ENCODE data around the gene PRKN.

Gene PRKN

GRCh38 chr6:161554883-161555282 lies 1172.7 kb downstream of the PRKN start:
- Histone ChIP-seq H3K9me3 (ENCODE audit: control insufficient read depth, low read length) (no peaks in the 10 kb centered on the region), H3K4me3 (ENCODE audit: insufficient read depth, low read depth, low read length) (no peak overlapping the region), H3K27ac (ENCODE audit: insufficient read depth, low read depth, low read length, poor library complexity, severe bottlenecking) (no peak overlapping the region), H3K4me1 (ENCODE audit: control insufficient read depth, insufficient read depth, low read length) (no peaks in the 10 kb centered on the region), H3K27me3 (ENCODE audit: control insufficient read depth, insufficient read depth, low read length, poor library complexity, severe bottlenecking) (no peaks in the 10 kb centered on the region), H3K36me3 (ENCODE audit: control insufficient read depth, insufficient read depth, low read length) (no peaks in the 10 kb centered on the region)

- 85 to 90% methylated on average over 4 of the region's 4 CpGs for WGBS, 2 experiments
- Histone ChIP-seq H3K9me3 (ENCODE audit: control insufficient read depth, low read length) (no peaks in the 10 kb centered on the region), H3K4me1 (ENCODE audit: control insufficient read depth, insufficient read depth, low read length) (no peaks in the 10 kb centered on the region), H3K36me3 (ENCODE audit: control insufficient read depth, insufficient read depth, low read length) (no peaks in the 10 kb centered on the region), H3K27me3 (ENCODE audit: control insufficient read depth, insufficient read depth, low read length, poor library complexity, severe bottlenecking) (no peaks in the 10 kb centered on the region), H3K27ac (ENCODE audit: insufficient read depth, low read depth, low read length, poor library complexity, severe bottlenecking) (no peak overlapping the region), H3K4me3 (ENCODE audit: insufficient read depth, low read depth, low read length) (no peak overlapping the region)
These were observed 1177.5 kb downstream of the PRKN start for GRCh38 chr6:161549977-161550655.

DNA sequence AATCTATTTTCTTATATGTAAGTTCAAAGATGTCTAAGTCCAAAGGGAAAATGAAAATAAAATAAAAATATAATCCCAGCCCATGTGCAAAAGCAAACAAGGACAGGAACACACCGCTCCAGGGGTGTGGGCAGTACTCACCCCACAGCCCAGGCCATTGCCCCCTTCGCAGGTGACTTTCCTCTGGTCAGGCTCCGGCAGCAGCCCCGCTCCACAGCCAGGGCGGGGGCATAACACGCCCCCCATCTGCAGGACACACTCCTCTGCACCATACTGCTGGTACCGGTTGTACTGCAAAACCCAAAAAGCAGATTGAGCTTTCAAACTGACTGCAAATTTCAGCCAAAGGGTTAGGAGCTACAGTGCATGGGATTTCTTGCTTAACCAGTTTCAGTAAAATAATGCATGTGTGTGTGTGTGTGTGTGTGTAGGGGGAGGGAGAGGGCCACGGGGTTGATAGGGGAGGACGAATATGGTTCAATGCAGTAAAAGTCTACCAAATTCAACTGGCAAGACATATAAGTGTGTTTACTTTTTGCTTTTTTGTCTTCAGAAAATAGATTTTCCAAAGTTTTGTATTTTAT lies 1178.8 kb downstream of the PRKN start:
- Histone ChIP-seq H3K27ac (ENCODE audit: insufficient read depth, low read depth, low read length, poor library complexity, severe bottlenecking) (no peak overlapping the region), H3K4me3 (ENCODE audit: insufficient read depth, low read depth, low read length) (no peak overlapping the region), H3K9me3 (ENCODE audit: control insufficient read depth, low read length) (no peaks in the 10 kb centered on the region), H3K36me3 (ENCODE audit: control insufficient read depth, insufficient read depth, low read length) (no peaks in the 10 kb centered on the region), H3K27me3 (ENCODE audit: control insufficient read depth, insufficient read depth, low read length, poor library complexity, severe bottlenecking) (no peaks in the 10 kb centered on the region), H3K4me1 (ENCODE audit: control insufficient read depth, insufficient read depth, low read length) (no peaks in the 10 kb centered on the region)
- 93 to 95% methylated on average over 9 of the region's 9 CpGs for WGBS, 2 experiments

- H3K27ac ChIP-seq (ENCODE audit: insufficient read depth, low read depth, low read length, poor library complexity, severe bottlenecking) = no peak overlapping the region
- H3K27me3 ChIP-seq (ENCODE audit: control insufficient read depth, insufficient read depth, low read length, poor library complexity, severe bottlenecking) = no peaks in the 10 kb centered on the region
- WGBS, 2 experiments = 84 to 88% methylated on average over 2 of the region's 2 CpGs
These were observed 1179.9 kb downstream of the PRKN start for GRCh38 chr6:161547617-161548016.

DNA sequence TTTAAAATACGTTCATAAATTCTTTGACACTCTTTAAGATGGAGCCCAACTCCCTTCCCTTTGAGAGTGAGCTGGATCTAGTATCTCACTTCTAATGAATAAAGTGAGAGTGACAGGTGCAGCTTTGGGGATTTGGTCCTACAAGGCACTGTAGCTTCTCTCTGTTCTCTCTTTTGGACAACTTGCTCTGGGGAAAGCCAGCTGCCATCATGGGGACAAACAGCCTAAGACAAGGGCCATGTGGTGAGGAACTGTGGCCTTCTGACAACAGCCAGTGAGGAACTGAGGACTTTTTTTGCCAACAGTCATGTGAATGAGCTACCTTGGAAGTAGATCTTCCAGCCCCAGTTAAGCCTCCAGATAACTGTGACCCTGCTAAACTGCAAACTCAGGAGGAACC lies 1180.9 kb downstream of the PRKN start:
- WGBS, 2 experiments = 83 to 86% methylated on average over 1 of the region's 1 CpG
- Histone ChIP-seq H3K36me3 (ENCODE audit: control insufficient read depth, insufficient read depth, low read length) (no peaks in the 10 kb centered on the region), H3K27me3 (ENCODE audit: control insufficient read depth, insufficient read depth, low read length, poor library complexity, severe bottlenecking) (no peaks in the 10 kb centered on the region), H3K9me3 (ENCODE audit: control insufficient read depth, low read length) (no peaks in the 10 kb centered on the region), H3K4me1 (ENCODE audit: control insufficient read depth, insufficient read depth, low read length) (no peaks in the 10 kb centered on the region), H3K4me3 (ENCODE audit: insufficient read depth, low read depth, low read length) (no peak overlapping the region), H3K27ac (ENCODE audit: insufficient read depth, low read depth, low read length, poor library complexity, severe bottlenecking) (no peak overlapping the region)

More at GRCh38 chr6:161547617-161548016, 1179.9 kb downstream of the PRKN start:
- no peaks in the 10 kb centered on the region for H3K4me1 ChIP-seq (ENCODE audit: control insufficient read depth, insufficient read depth, low read length)
- no peaks in the 10 kb centered on the region for H3K9me3 ChIP-seq (ENCODE audit: control insufficient read depth, low read length)
- no peak overlapping the region for H3K4me3 ChIP-seq (ENCODE audit: insufficient read depth, low read depth, low read length)
- no peaks in the 10 kb centered on the region for H3K36me3 ChIP-seq (ENCODE audit: control insufficient read depth, insufficient read depth, low read length)

DNA sequence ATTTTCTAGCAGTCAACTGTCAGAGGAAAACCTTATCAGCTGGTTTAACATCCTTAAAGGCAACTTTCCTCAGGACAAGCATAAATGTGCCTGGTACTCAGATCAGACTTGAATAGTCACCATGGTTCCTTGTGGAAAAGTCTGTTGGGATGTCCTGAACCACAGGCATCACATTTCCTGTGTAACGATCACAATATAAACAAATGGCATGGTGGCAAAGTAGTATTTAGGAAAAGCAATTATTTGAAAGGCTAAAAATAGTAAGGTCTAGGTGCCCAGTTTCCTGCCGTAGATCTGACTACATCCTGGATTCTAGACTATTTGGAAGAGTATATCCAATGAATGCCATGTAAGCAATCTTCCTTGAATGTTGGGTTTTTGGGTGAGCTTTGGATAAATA lies 1181.8 kb downstream of the PRKN start:
- Histone ChIP-seq H3K4me3 (ENCODE audit: insufficient read depth, low read depth, low read length) (no peak overlapping the region), H3K27ac (ENCODE audit: insufficient read depth, low read depth, low read length, poor library complexity, severe bottlenecking) (no peak overlapping the region), H3K36me3 (ENCODE audit: control insufficient read depth, insufficient read depth, low read length) (no peaks in the 10 kb centered on the region), H3K27me3 (ENCODE audit: control insufficient read depth, insufficient read depth, low read length, poor library complexity, severe bottlenecking) (no peaks in the 10 kb centered on the region), H3K4me1 (ENCODE audit: control insufficient read depth, insufficient read depth, low read length) (no peaks in the 10 kb centered on the region), H3K9me3 (ENCODE audit: control insufficient read depth, low read length) (no peaks in the 10 kb centered on the region)
- 99 to 100% methylated on average over 2 of the region's 2 CpGs for WGBS, 2 experiments

DNA sequence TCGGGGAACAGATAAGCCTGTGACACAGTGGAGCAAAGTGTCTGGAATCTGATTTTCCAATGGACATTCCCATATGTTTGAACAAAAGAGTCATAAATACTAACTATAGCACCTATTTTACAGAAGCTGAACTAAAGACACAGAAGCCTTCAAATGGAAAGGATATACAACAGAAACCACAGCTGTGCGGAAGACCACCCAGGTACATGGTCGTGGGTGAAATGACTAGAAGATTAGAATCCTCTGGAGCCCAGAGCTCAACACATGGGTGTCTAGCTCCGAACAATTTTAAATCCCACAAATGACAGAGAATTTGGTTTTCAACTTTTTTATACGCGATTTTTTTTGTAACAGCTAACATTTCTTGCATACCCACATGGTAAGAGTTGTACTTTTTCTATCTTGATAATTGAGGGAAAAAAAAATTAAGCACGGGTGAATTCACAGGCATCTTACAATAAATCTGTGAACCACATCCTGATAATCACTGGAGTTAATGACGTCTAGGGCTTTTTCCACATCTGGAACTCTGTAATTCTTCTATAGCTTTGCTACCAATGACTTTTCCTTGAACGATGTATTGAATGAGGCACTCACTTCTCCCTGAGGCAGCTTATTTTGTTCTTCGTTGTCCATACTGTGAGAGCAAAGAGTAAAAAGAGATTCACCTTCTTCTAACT lies 1182.6 kb downstream of the PRKN start:
- H3K27ac ChIP-seq (ENCODE audit: insufficient read depth, low read depth, low read length, poor library complexity, severe bottlenecking) = no peak overlapping the region
- 93 to 95% methylated on average over 9 to 10 of the region's 10 CpGs for WGBS, 2 experiments
- H3K9me3 ChIP-seq (ENCODE audit: control insufficient read depth, low read length) = no peaks in the 10 kb centered on the region
- H3K27me3 ChIP-seq (ENCODE audit: control insufficient read depth, insufficient read depth, low read length, poor library complexity, severe bottlenecking) = no peaks in the 10 kb centered on the region
- no peaks in the 10 kb centered on the region for H3K4me1 ChIP-seq (ENCODE audit: control insufficient read depth, insufficient read depth, low read length)
- H3K36me3 ChIP-seq (ENCODE audit: control insufficient read depth, insufficient read depth, low read length) = no peaks in the 10 kb centered on the region
- no peak overlapping the region for H3K4me3 ChIP-seq (ENCODE audit: insufficient read depth, low read depth, low read length)

DNA sequence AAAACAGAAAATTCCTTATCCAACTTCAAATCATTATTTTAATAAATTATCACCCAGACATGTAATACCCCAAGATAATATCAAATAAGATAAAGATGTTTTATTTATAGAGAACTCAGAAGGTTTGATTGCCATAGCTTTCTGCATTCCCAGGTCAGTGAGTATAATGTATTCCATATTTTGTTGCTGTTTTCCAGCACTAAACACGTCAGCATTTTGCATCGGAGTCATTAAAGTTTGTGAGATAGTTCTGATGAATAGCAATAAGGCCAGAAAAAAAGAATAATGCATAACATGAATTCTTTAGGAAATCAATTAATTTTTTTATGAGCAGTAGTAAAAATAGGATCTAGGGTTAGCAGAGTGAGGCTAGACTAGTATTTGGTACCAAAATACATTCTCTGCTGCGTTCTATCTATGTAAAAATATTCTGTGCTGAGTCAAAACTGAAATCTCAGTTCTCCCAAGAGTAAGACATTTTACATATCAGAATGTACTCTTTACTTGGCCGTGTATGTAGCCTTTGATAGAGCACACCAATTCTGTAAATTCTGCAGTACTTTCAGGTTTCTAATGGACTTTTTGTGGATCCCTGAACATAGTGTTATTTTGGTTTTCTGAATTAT lies 1183.8 kb downstream of the PRKN start:
- Histone ChIP-seq H3K36me3 (ENCODE audit: control insufficient read depth, insufficient read depth, low read length) (no peaks in the 10 kb centered on the region), H3K4me3 (ENCODE audit: insufficient read depth, low read depth, low read length) (no peak overlapping the region), H3K27ac (ENCODE audit: insufficient read depth, low read depth, low read length, poor library complexity, severe bottlenecking) (no peak overlapping the region), H3K4me1 (ENCODE audit: control insufficient read depth, insufficient read depth, low read length) (no peaks in the 10 kb centered on the region), H3K27me3 (ENCODE audit: control insufficient read depth, insufficient read depth, low read length, poor library complexity, severe bottlenecking) (no peaks in the 10 kb centered on the region), H3K9me3 (ENCODE audit: control insufficient read depth, low read length) (no peaks in the 10 kb centered on the region)
- WGBS, 2 experiments = 81 to 87% methylated on average over 4 of the region's 4 CpGs

GRCh38 chr6:161542346-161542980 lies 1185.1 kb downstream of the PRKN start:
- WGBS, 2 experiments = 72 to 94% methylated on average over 3 to 4 of the region's 4 CpGs
- Histone ChIP-seq H3K9me3 (ENCODE audit: control insufficient read depth, low read length) (no peaks in the 10 kb centered on the region), H3K27ac (ENCODE audit: insufficient read depth, low read depth, low read length, poor library complexity, severe bottlenecking) (no peak overlapping the region), H3K36me3 (ENCODE audit: control insufficient read depth, insufficient read depth, low read length) (no peaks in the 10 kb centered on the region), H3K27me3 (ENCODE audit: control insufficient read depth, insufficient read depth, low read length, poor library complexity, severe bottlenecking) (no peaks in the 10 kb centered on the region), H3K4me1 (ENCODE audit: control insufficient read depth, insufficient read depth, low read length) (no peaks in the 10 kb centered on the region), H3K4me3 (ENCODE audit: insufficient read depth, low read depth, low read length) (no peak overlapping the region)

DNA sequence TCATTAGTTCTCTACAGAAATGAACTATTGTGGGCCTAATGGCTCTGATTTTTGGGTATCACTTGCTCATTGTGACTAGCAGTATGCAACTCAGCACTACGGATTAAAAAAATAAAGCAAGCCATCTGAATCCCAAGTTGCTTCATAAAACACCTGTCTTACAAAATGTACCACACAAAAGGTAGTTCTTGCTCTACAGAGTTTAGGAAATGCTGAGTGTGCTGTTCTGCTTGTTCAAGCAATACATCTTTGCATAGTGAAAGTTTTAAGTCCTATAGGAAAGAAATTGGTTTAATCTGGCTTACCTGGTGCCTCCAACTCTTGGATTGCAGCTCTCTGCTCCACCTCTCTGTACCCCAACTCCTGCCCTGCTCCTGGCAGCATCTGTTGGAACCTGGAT lies 1187.0 kb downstream of the PRKN start:
- 80 to 100% methylated on average over 1 of the region's 1 CpG for WGBS, 2 experiments
- H3K4me3 ChIP-seq (ENCODE audit: insufficient read depth, low read depth, low read length) = no peak overlapping the region
- H3K4me1 ChIP-seq (ENCODE audit: control insufficient read depth, insufficient read depth, low read length) = no peaks in the 10 kb centered on the region
- no peaks in the 10 kb centered on the region for H3K36me3 ChIP-seq (ENCODE audit: control insufficient read depth, insufficient read depth, low read length)
- H3K27ac ChIP-seq (ENCODE audit: insufficient read depth, low read depth, low read length, poor library complexity, severe bottlenecking) = no peak overlapping the region
- no peaks in the 10 kb centered on the region for H3K9me3 ChIP-seq (ENCODE audit: control insufficient read depth, low read length)
- no peaks in the 10 kb centered on the region for H3K27me3 ChIP-seq (ENCODE audit: control insufficient read depth, insufficient read depth, low read length, poor library complexity, severe bottlenecking)
